DOHH2 (cell line): ENCODE measurements around the gene SLC17A3.

ENCODE experiments used
- H3F3A ChIP-seq: fragments of 200-600 bp; sonication (generic), shearing (Covaris generic); 2 replicates; pipeline ENCODE4 v1.6.0; 2016; ENCODE audit warnings: antibody characterized with exemption, mild to moderate bottlenecking; ENCODE audit not compliant: control insufficient read depth, insufficient read depth
- H3K27ac ChIP-seq: fragments of 200-600 bp; sonication (generic); 2 replicates; pipeline ENCODE4 v1.5.1; 2014; ENCODE audit warnings: low read depth, mild to moderate bottlenecking, low read length, moderate library complexity
- H3K27me3 ChIP-seq: fragments of 200-600 bp; sonication (generic); 2 replicates; pipeline ENCODE4 v1.6.1; 2014; ENCODE audit warnings: mild to moderate bottlenecking, low read length, mixed read lengths; ENCODE audit not compliant: control insufficient read depth
- H3K36me3 ChIP-seq: fragments of 200-600 bp; sonication (generic); 2 replicates; pipeline ENCODE4 v1.6.1; 2014; ENCODE audit warnings: mild to moderate bottlenecking, low read length, moderate library complexity, mixed read lengths; ENCODE audit not compliant: control insufficient read depth
- H3K4me1 ChIP-seq: fragments of 200-600 bp; sonication (generic); 2 replicates; pipeline ENCODE4 v1.6.1; 2014; ENCODE audit warnings: mild to moderate bottlenecking, low read length, mixed read lengths; ENCODE audit not compliant: control insufficient read depth
- H3K4me2 ChIP-seq: fragments of 200-600 bp; sonication (generic); 2 replicates; pipeline ENCODE4 v1.6.0; 2014; ENCODE audit warnings: mild to moderate bottlenecking, low read length, moderate library complexity
- H3K4me3 ChIP-seq: fragments of 200-600 bp; sonication (generic); 2 replicates; pipeline ENCODE4 v1.5.1; 2014; ENCODE audit warnings: mild to moderate bottlenecking, low read length, mixed read lengths
- H3K79me2 ChIP-seq: fragments of 200-600 bp; sonication (generic); 2 replicates; pipeline ENCODE4 v1.6.1; 2014; ENCODE audit warnings: mild to moderate bottlenecking, low read length, mixed read lengths; ENCODE audit not compliant: control insufficient read depth
- H3K9me2 ChIP-seq: fragments of 200-600 bp; sonication (generic); replicated peaks from 2 replicates; pipeline ENCODE4 v1.6.1; 2014; ENCODE audit warnings: mild to moderate bottlenecking, low read length, mixed read lengths; ENCODE audit not compliant: control insufficient read depth
- H3K9me3 ChIP-seq: fragments of 200-600 bp; sonication (generic); 2 replicates; pipeline ENCODE4 v1.6.1; 2014; ENCODE audit warnings: antibody characterized with exemption, low read length, mixed read lengths; ENCODE audit not compliant: control insufficient read depth, insufficient read depth
- H4K20me1 ChIP-seq: fragments of 200-600 bp; sonication (generic); 2 replicates; pipeline ENCODE4 v1.6.0; 2014; ENCODE audit warnings: low read depth, mild to moderate bottlenecking, antibody characterized with exemption, low read length, moderate library complexity; ENCODE audit not compliant: control insufficient read depth, insufficient read depth
- EZH2phosphoT487 ChIP-seq: fragments of 200-600 bp; sonication (generic); IDR thresholded peaks from 2 replicates; pipeline ENCODE4 v1.6.1; 2017; ENCODE audit warnings: borderline replicate concordance, mild to moderate bottlenecking, antibody characterized with exemption, low read length, moderate library complexity, mixed read lengths
- TF ChIP-seq, protein P1 (sequence below): fragments of 200-600 bp; sonication (generic); IDR thresholded peaks from one replicate; pipeline ENCODE4 v1.5.1; 2014; ENCODE audit warnings: antibody characterized with exemption, mild to moderate bottlenecking, low read depth, low read length; ENCODE audit not compliant: poor library complexity, severe bottlenecking

Gene SLC17A3

DNA sequence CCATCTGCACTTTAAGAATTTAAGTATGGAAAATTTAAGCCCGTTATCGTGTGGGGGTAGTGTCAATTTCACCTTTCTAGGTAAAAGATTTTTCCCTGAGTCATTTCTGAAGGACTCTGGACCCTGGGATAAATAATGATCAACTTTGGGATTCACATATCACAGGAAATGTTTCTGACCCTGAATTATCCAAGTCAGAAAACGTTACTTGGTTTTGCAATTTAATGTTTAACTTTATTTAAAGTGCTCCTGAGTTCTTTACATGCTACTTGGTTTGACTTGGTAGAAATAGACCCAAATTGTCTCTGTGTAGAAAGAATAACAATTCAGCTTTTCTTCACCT lies 1.5 kb upstream of the SLC17A3 start:
- Histone ChIP-seq H3K79me2 (no peaks in the 10 kb centered on the region), H3K36me3 (no peaks in the 10 kb centered on the region), H3K4me3 (no peak overlapping the region), H3K27me3 (peaks cover 2% of the 10 kb centered on the region; the same call in 1 of the 2 replicates), H3K9me3 (no peaks in the 10 kb centered on the region), H3F3A (no peaks in the 10 kb centered on the region), H3K9me2 (no peaks in the 10 kb centered on the region; the same call in 1 of the 2 replicates), H4K20me1 (no peaks in the 10 kb centered on the region), H3K27ac (no peak overlapping the region), H3K4me1 (no peaks in the 10 kb centered on the region), H3K4me2 (no peak overlapping the region)
- TF ChIP-seq, protein P1, sequence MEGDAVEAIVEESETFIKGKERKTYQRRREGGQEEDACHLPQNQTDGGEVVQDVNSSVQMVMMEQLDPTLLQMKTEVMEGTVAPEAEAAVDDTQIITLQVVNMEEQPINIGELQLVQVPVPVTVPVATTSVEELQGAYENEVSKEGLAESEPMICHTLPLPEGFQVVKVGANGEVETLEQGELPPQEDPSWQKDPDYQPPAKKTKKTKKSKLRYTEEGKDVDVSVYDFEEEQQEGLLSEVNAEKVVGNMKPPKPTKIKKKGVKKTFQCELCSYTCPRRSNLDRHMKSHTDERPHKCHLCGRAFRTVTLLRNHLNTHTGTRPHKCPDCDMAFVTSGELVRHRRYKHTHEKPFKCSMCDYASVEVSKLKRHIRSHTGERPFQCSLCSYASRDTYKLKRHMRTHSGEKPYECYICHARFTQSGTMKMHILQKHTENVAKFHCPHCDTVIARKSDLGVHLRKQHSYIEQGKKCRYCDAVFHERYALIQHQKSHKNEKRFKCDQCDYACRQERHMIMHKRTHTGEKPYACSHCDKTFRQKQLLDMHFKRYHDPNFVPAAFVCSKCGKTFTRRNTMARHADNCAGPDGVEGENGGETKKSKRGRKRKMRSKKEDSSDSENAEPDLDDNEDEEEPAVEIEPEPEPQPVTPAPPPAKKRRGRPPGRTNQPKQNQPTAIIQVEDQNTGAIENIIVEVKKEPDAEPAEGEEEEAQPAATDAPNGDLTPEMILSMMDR: no peak
- no peak for TF ChIP-seq EZH2phosphoT487

DNA sequence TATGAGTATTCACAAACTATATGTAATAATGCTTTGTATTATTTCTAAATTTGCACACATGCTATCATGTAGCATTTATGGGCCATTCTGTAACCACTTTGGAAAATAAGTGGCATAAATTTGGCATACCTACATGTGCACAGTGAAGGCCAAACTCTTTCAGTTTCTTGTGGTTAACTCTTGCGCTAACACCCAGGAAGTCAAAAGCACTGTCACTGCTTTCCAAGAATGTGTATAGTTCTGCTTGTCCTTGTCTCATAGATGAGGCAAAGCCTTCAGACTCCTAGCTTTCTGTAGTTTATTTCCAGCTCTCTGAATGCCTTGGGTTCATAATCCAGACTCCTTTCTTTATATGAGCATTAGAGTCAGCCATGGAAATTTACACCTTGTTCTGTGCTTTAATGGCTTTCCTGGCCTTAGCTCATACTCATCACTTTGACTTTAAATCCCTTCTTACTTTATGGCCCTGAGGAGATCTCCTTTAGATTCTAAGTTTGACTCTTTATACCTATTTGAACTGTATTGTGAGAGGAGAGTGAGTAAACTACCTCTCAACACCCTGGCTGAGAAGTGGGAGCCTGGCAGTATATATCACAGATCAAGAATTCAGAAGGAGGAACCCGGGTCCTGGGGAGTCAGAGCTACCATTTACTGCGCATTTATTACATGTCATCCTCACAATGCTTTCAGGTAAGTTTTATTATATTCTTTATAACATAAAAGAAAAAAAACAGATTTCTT lies 949 bp upstream of the SLC17A3 start:
- Histone ChIP-seq H3F3A (no peaks in the 10 kb centered on the region), H3K9me2 (no peaks in the 10 kb centered on the region; the same call in 1 of the 2 replicates), H3K36me3 (no peaks in the 10 kb centered on the region), H3K4me1 (no peaks in the 10 kb centered on the region), H3K4me3 (no peak overlapping the region), H3K27me3 (peaks cover 2% of the 10 kb centered on the region; the same call in 1 of the 2 replicates), H3K27ac (no peak overlapping the region), H4K20me1 (no peaks in the 10 kb centered on the region), H3K4me2 (no peak overlapping the region), H3K79me2 (no peaks in the 10 kb centered on the region), H3K9me3 (no peaks in the 10 kb centered on the region)
- TF ChIP-seq EZH2phosphoT487: no peak
- TF ChIP-seq, protein P1: no peak

DNA sequence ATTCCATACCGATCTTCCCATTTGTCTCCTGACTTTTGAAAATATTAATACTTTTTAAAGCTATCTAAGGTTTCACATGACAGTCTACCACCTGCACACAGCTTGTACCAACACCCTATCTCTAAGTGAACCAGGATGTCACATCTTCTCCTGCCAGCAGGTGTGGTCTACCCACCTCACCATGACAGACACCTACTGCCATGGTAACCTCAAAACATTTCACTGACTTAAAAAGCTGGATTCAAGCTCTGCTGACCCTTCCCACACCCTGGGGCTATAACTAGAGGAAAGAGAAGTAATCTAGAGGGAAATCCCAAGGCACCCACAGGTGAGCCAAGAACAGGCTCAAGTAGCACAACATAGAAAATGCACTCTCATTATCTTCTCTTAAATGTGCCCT lies 1.2 kb downstream of the SLC17A3 start:
- Histone ChIP-seq H3K27ac (no peak overlapping the region), H3K4me3 (no peak overlapping the region), H3K36me3 (no peaks in the 10 kb centered on the region), H3K4me2 (no peak overlapping the region), H3K9me2 (no peaks in the 10 kb centered on the region; the same call in 1 of the 2 replicates), H3K9me3 (no peaks in the 10 kb centered on the region), H4K20me1 (no peaks in the 10 kb centered on the region), H3F3A (no peaks in the 10 kb centered on the region), H3K79me2 (no peaks in the 10 kb centered on the region), H3K27me3 (peaks cover 2% of the 10 kb centered on the region), H3K4me1 (no peaks in the 10 kb centered on the region)
- TF ChIP-seq, protein P1: no peak
- TF ChIP-seq EZH2phosphoT487: no peak
